CD4-positive, alpha-beta T cell treated with Interleukin-15 for 1 hour (primary cell): ENCODE data around the gene ACTR5.
"Not testable (repeated sequence)": the region's sequence is repeated elsewhere in the genome, so short reads cannot be mapped to it uniquely, and the experiment has no call there.

Experiments used
- DNase-seq: peaks from one replicate; pipeline ENCODE4 v3.0.0-alpha.2; 2020

The ACTR5 gene

GRCh38 chr20:38769376-38770295 is 21.4 kb downstream of the ACTR5 start:
- no peak for DNase-seq

GRCh38 chr20:38770546-38770945 is 22.3 kb downstream of the ACTR5 start:
- no peak for DNase-seq

- no peak for DNase-seq
Measured at GRCh38 chr20:38770970-38771369, 22.7 kb downstream of the ACTR5 start.

- no peak for DNase-seq
Measured at GRCh38 chr20:38771621-38772020, 23.4 kb downstream of the ACTR5 start.

- no peak for DNase-seq
Measured at GRCh38 chr20:38774167-38774566, 25.9 kb downstream of the ACTR5 start.

GRCh38 chr20:38776363-38776762 is 28.1 kb downstream of the ACTR5 start:
- peak; percentile 32 for DNase-seq

GRCh38 chr20:38779247-38780097 is 31.2 kb downstream of the ACTR5 start:
- DNase-seq = no peak

GRCh38 chr20:38782275-38782674 is 34.0 kb downstream of the ACTR5 start:
- no peak for DNase-seq

- DNase-seq = no peak
Measured at GRCh38 chr20:38787870-38788269, 39.6 kb downstream of the ACTR5 start.

- no peak for DNase-seq
Measured at GRCh38 chr20:38789503-38790199, 41.4 kb downstream of the ACTR5 start.

- peak; percentile 61 for DNase-seq
Measured at GRCh38 chr20:38790200-38791053, 42.2 kb downstream of the ACTR5 start.

- no peak for DNase-seq
Measured at GRCh38 chr20:38791291-38791690, 43.0 kb downstream of the ACTR5 start.

GRCh38 chr20:38791940-38792339 is 43.7 kb downstream of the ACTR5 start:
- no peak for DNase-seq

GRCh38 chr20:38794057-38794456 is 45.8 kb downstream of the ACTR5 start:
- not testable (repeated sequence) for DNase-seq

GRCh38 chr20:38798266-38798665 is 50.0 kb downstream of the ACTR5 start:
- DNase-seq = no peak

- no peak for DNase-seq
Measured at GRCh38 chr20:38799203-38799602, 50.9 kb downstream of the ACTR5 start.

GRCh38 chr20:38800882-38801281 is 52.6 kb downstream of the ACTR5 start:
- DNase-seq = no peak

- no peak for DNase-seq
Measured at GRCh38 chr20:38804221-38804620, 56.0 kb downstream of the ACTR5 start.

- peak; percentile 91 for DNase-seq
Measured at GRCh38 chr20:38804682-38805501, 56.6 kb downstream of the ACTR5 start.

GRCh38 chr20:38805502-38805957 is 57.3 kb downstream of the ACTR5 start, which contains the start of gene PPP1R16B:
Gene PPP1R16B (plus strand): TSS chr20:38805697. CDS start chr20:38835926, 30,229 bp downstream.
- DNase-seq = peak; percentile 84
